OCI-LY7 (cell line): ENCODE data around the gene TACC3. TPM values are rescaled to one million over a fixed set of nuclear protein-coding genes. Genes with fewer than 3 reads are reported as not detected.

ENCODE experiments used
- BruUV-seq: library from RNA; stranded (reverse); fragments of 400-500 nt; replicated peaks from 2 replicates; lab custom pipeline; 2021; lab: Mats Ljungman, UMichigan
- CTCF ChIA-PET: fragments of 300-600 bp; sonication (Branson Sonifier 250); formaldehyde crosslinking; loops from one replicate; lab custom pipeline; 2022; ENCODE audit warnings: antibody characterized with exemption; ENCODE audit not compliant: unreplicated experiment; lab: Charles Lee
- POLR2A ChIA-PET: fragments of 300-600 bp; sonication (Branson Sonifier 250); formaldehyde crosslinking; loops from one replicate; lab custom pipeline; 2022; ENCODE audit warnings: antibody characterized with exemption; lab: Charles Lee
- DNase-seq: peaks from one replicate; pipeline ENCODE4 v3.0.0-alpha.2; 2015; ENCODE audit warnings: low spot score
- H2AFZ ChIP-seq: fragments of 200-600 bp; sonication (generic), shearing (Covaris generic); 2 replicates; pipeline ENCODE4 v1.6.1; 2014; ENCODE audit warnings: mild to moderate bottlenecking, antibody characterized with exemption, low read length, moderate library complexity
- H3K27ac ChIP-seq: fragments of 200-600 bp; sonication (generic); 2 replicates; pipeline ENCODE4 v1.5.1; 2014; ENCODE audit warnings: mixed run types, low read depth, mild to moderate bottlenecking, moderate library complexity, low read length, inconsistent platforms; ENCODE audit not compliant: poor library complexity, severe bottlenecking
- H3K36me3 ChIP-seq: fragments of 200-600 bp; sonication (generic); 2 replicates; pipeline ENCODE4 v1.6.1; 2014; ENCODE audit warnings: mild to moderate bottlenecking, antibody characterized with exemption, low read length, moderate library complexity, mixed read lengths; ENCODE audit not compliant: insufficient read depth
- H3K4me1 ChIP-seq: fragments of 200-600 bp; sonication (generic); 2 replicates; pipeline ENCODE4 v1.5.1; 2014; ENCODE audit warnings: mild to moderate bottlenecking, low read length; ENCODE audit not compliant: insufficient read depth, poor library complexity, severe bottlenecking
- H3K4me2 ChIP-seq: fragments of 200-600 bp; sonication (generic); 2 replicates; pipeline ENCODE4 v1.6.1; 2014; ENCODE audit warnings: mild to moderate bottlenecking, low read length
- H3K4me3 ChIP-seq: fragments of 200-600 bp; sonication (generic); 2 replicates; pipeline ENCODE4 v1.5.1; 2014; ENCODE audit warnings: mild to moderate bottlenecking, low read depth, low read length; ENCODE audit not compliant: poor library complexity, severe bottlenecking
- H3K79me2 ChIP-seq: fragments of 200-600 bp; sonication (generic); 2 replicates; pipeline ENCODE4 v1.6.1; 2016; ENCODE audit warnings: low read depth, mild to moderate bottlenecking, low read length, moderate library complexity, mixed read lengths; ENCODE audit not compliant: insufficient read depth
- H3K9me2 ChIP-seq: fragments of 200-600 bp; sonication (generic); 2 replicates; pipeline ENCODE4 v1.6.1; 2016; ENCODE audit warnings: mild to moderate bottlenecking, low read length, mixed read lengths; ENCODE audit not compliant: insufficient read depth
- H3K9me3 ChIP-seq: fragments of 200-600 bp; sonication (generic); 2 replicates; pipeline ENCODE4 v1.6.1; 2014; ENCODE audit warnings: mild to moderate bottlenecking, mixed run types, low read length, mixed read lengths
- H4K20me1 ChIP-seq: fragments of 200-600 bp; sonication (generic); 2 replicates; pipeline ENCODE4 v1.6.1; 2014; ENCODE audit warnings: mild to moderate bottlenecking, antibody characterized with exemption, low read length, moderate library complexity, mixed read lengths; ENCODE audit not compliant: insufficient read depth
- CTCF ChIP-seq: fragments of 200-600 bp; sonication (generic); conservative IDR thresholded peaks from 2 replicates; pipeline ENCODE4 v1.5.1; 2014; ENCODE audit warnings: mild to moderate bottlenecking, antibody characterized with exemption, low read length, moderate library complexity, mixed read lengths
- EZH2phosphoT487 ChIP-seq: fragments of 200-600 bp; sonication (generic); IDR thresholded peaks from 2 replicates; pipeline ENCODE4 v1.6.1; 2018; ENCODE audit warnings: low read depth, borderline replicate concordance, mild to moderate bottlenecking, mixed run types, antibody characterized with exemption, low read length, moderate library complexity, mixed read lengths
- intact Hi-C: fragments of 100-400 bp; cut with micrococcal nuclease; formaldehyde crosslinking; loops from one replicate; pipeline ENCODE4 v1.10.0; 2022; ENCODE audit not compliant: unreplicated experiment
- total RNA-seq, 2 experiments: library from RNA; depleted of rRNA in 1 of 2; stranded (reverse); fragments of >200 nt in 1 of 2; shearing (Covaris generic) in 1 of 2; gene quantifications; 2 replicates each; pipeline ENCODE4 v1.2.3, GENCODE V29; 2014 to 2022

The TACC3 gene
- total RNA-seq, 2 experiments from 2014 or later = 100 to 257 TPM

- BruUV-seq = no TSS peak
- POLR2A ChIA-PET = no interaction called here
- Histone ChIP-seq H3K27ac (no peak overlapping the region), H3K9me3 (no peaks in the 10 kb centered on the region), H2AFZ (no peak overlapping the region), H4K20me1 (no peaks in the 10 kb centered on the region), H3K9me2 (no peaks in the 10 kb centered on the region), H3K36me3 (no peaks in the 10 kb centered on the region), H3K4me2 (no peak overlapping the region), H3K4me1 (no peaks in the 10 kb centered on the region), H3K79me2 (no peaks in the 10 kb centered on the region), H3K4me3 (no peak overlapping the region)
- intact Hi-C loops = no loop called here
- TF ChIP-seq CTCF (no peak), EZH2phosphoT487 (no peak)
- CTCF ChIA-PET = no interaction called here
- DNase-seq = no peak
These were observed 44.5 kb upstream of the TACC3 start for GRCh38 chr4:1676605-1677525.

GRCh38 chr4:1678244-1678643 lies 43.1 kb upstream of the TACC3 start:
- CTCF ChIA-PET = no interaction called here

More at GRCh38 chr4:1678244-1678643, 43.1 kb upstream of the TACC3 start:
- intact Hi-C loops = no loop called here
- H3K4me2 ChIP-seq = no peak overlapping the region
- no peak overlapping the region for H3K27ac ChIP-seq
- no peak overlapping the region for H3K4me3 ChIP-seq
- no peaks in the 10 kb centered on the region for H3K9me2 ChIP-seq
- H2AFZ ChIP-seq = no peak overlapping the region
- H3K36me3 ChIP-seq = no peaks in the 10 kb centered on the region
- BruUV-seq = no TSS peak
- POLR2A ChIA-PET = no interaction called here
- TF ChIP-seq EZH2phosphoT487 (no peak), CTCF (no peak)
- no peaks in the 10 kb centered on the region for H4K20me1 ChIP-seq
- no peaks in the 10 kb centered on the region for H3K79me2 ChIP-seq
- no peaks in the 10 kb centered on the region for H3K9me3 ChIP-seq
- no peaks in the 10 kb centered on the region for H3K4me1 ChIP-seq
- no peak for DNase-seq
